Ascending aorta (tissue), 2 donors: ENCODE results near the gene FOCAD. TPM values are rescaled to one million over a fixed set of nuclear protein-coding genes. Genes with fewer than 3 reads are reported as not detected.

Experiments
- DNase-seq, 2 donors: peaks; one replicate each; pipeline ENCODE4 v3.0.0-alpha.2; 2019; ENCODE audit warnings: low spot score in 2 of 2
- H3K27ac ChIP-seq, 2 donors: fragments of 200-600 bp; sonication (generic); one replicate each; pipeline ENCODE4 v1.5.1; 2016 to 2017; ENCODE audit warnings: mild to moderate bottlenecking in 1 of 2
- H3K27me3 ChIP-seq: fragments of 200-600 bp; sonication (generic); one replicate; pipeline ENCODE4 v1.5.1; 2017
- H3K36me3 ChIP-seq, 2 donors: fragments of 200-600 bp; sonication (generic); one replicate each; pipeline ENCODE4 v1.5.1; 2016
- H3K4me1 ChIP-seq, 2 donors: fragments of 200-600 bp; sonication (generic); one replicate each; pipeline ENCODE4 v1.5.1; 2016 to 2017; ENCODE audit warnings: mild to moderate bottlenecking in 1 of 2
- H3K4me3 ChIP-seq, 2 donors: fragments of 200-600 bp; sonication (generic); one replicate each; pipeline ENCODE4 v1.5.1; 2016 to 2017; ENCODE audit warnings: mild to moderate bottlenecking in 1 of 2
- H3K9me3 ChIP-seq, 2 donors: fragments of 200-600 bp; sonication (generic); one replicate each; pipeline ENCODE4 v1.5.1; 2016
- CTCF ChIP-seq, 3 experiments: fragments of 200-600 bp in 2 of 3; fragments of 450-650 bp in 1 of 3; sonication (generic) in 2 of 3; IDR thresholded peaks; one replicate each; pipeline ENCODE4 v1.5.1; 2016 to 2019; ENCODE audit warnings: antibody characterized with exemption in 3 of 3, mild to moderate bottlenecking in 1 of 3, moderate library complexity in 1 of 3
- intact Hi-C: fragments of 100-400 bp; cut with DNase I; formaldehyde crosslinking; loops from one replicate; pipeline ENCODE4 v1.15.1; 2023
- total RNA-seq: library from RNA; depleted of rRNA; stranded (reverse); fragments of >200 nt; gene quantifications from one replicate; pipeline ENCODE4 v1.1.0, GENCODE V29; 2016

FOCAD gene
- total RNA-seq, 1 donor from 2014 or later = 64.3 TPM

- Histone ChIP-seq H3K4me3 (no peak overlapping the region), H3K4me1 (no peaks in the 10 kb centered on the region), H3K27ac (no peak overlapping the region), H3K9me3 (no peaks in the 10 kb centered on the region), H3K36me3 (no peaks in the 10 kb centered on the region), H3K27me3 (no peaks in the 10 kb centered on the region)
- intact Hi-C loops = no loop called here
- no peak for TF ChIP-seq CTCF (IDR thresholded peaks at IDR 0.05)
- DNase-seq = no peak
Measured at GRCh38 chr9:20804489-20805250, 120.6 kb downstream of the FOCAD start.

GRCh38 chr9:20805766-20806165 lies 121.7 kb downstream of the FOCAD start:
- H3K27me3 ChIP-seq = no peaks in the 10 kb centered on the region
- H3K9me3 ChIP-seq = no peaks in the 10 kb centered on the region
- intact Hi-C loops = no loop called here
- no peak for DNase-seq
- no peak overlapping the region for H3K4me3 ChIP-seq
- no peak overlapping the region for H3K27ac ChIP-seq
- no peaks in the 10 kb centered on the region for H3K4me1 ChIP-seq
- H3K36me3 ChIP-seq = no peaks in the 10 kb centered on the region
- TF ChIP-seq CTCF (IDR thresholded peaks at IDR 0.05) = no peak

GRCh38 chr9:20808002-20808401 lies 123.9 kb downstream of the FOCAD start:
- Histone ChIP-seq H3K4me1 (no peaks in the 10 kb centered on the region), H3K36me3 (no peaks in the 10 kb centered on the region), H3K4me3 (no peak overlapping the region), H3K27me3 (no peaks in the 10 kb centered on the region), H3K9me3 (no peaks in the 10 kb centered on the region), H3K27ac (no peak overlapping the region)
- TF ChIP-seq CTCF (IDR thresholded peaks at IDR 0.05) = no peak
- intact Hi-C loops = no loop called here
- no peak for DNase-seq

- TF ChIP-seq CTCF (IDR thresholded peaks at IDR 0.05) = no peak
- H3K36me3 ChIP-seq = no peaks in the 10 kb centered on the region
- H3K27me3 ChIP-seq = no peaks in the 10 kb centered on the region
- no peak for DNase-seq
- H3K4me1 ChIP-seq = no peaks in the 10 kb centered on the region
- no peak overlapping the region for H3K4me3 ChIP-seq
- no peak overlapping the region for H3K27ac ChIP-seq
- H3K9me3 ChIP-seq = no peaks in the 10 kb centered on the region
- intact Hi-C loops = no loop called here
Measured at GRCh38 chr9:20811872-20812271, 127.8 kb downstream of the FOCAD start.

- intact Hi-C loops = no loop called here
Measured at GRCh38 chr9:20815923-20816703, 132.1 kb downstream of the FOCAD start.

More at GRCh38 chr9:20815923-20816703, 132.1 kb downstream of the FOCAD start:
- no peaks in the 10 kb centered on the region for H3K27me3 ChIP-seq
- H3K4me3 ChIP-seq = no peak overlapping the region
- no peaks in the 10 kb centered on the region for H3K36me3 ChIP-seq
- no peak overlapping the region for H3K27ac ChIP-seq
- no peak for DNase-seq
- TF ChIP-seq CTCF (IDR thresholded peaks at IDR 0.05) = no peak
- H3K9me3 ChIP-seq = no peaks in the 10 kb centered on the region
- no peaks in the 10 kb centered on the region for H3K4me1 ChIP-seq
